GM03348 (cell line): ENCODE data around the gene DISP3.
A peak's percentile ranks its signal among the peaks of the same experiment; 100 is the strongest.

Experiments
- DNase-seq: peaks from one replicate; pipeline ENCODE4 v3.0.0; 2012; ENCODE audit warnings: low spot score

The DISP3 gene

DNA sequence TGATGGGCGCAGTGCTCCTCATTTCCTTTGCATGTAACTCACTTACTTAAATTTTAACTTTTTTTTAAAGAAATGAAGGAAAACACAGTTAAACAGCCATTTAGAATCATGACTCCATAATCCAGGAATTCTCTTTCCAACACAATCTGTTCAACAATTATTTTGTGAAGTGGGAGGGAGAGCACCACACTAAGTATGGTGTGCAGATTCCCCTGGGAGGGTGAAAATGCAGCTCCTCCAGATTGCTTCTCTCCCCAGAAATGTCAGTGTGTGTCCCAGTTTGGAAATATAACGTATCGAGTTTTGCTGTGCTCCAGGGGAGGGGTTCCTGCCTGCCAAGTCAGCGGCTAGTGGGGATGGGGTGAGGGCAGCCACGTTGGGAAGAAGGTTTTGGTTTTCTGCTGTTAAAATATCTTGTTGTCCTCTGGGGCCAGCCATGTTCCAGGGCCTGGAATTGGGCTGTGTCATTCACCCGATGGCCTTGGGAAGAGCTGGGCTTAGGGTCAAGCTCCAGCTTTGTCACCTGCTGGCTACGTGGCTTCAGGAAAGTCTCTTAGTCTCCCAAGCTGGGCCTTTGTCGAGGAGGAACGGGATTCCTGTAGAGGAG is 17.3 kb upstream of the DISP3 start:
- DNase-seq = no peak

- DNase-seq = no peak
Observed at GRCh38 chr1:11462224-11462923, 16.6 kb upstream of the DISP3 start.

GRCh38 chr1:11463177-11463576 is 15.8 kb upstream of the DISP3 start:
- DNase-seq = no peak

- DNase-seq = no peak
Observed at GRCh38 chr1:11465307-11465706, 13.6 kb upstream of the DISP3 start.

- no peak for DNase-seq
Observed at GRCh38 chr1:11466416-11466815, 12.5 kb upstream of the DISP3 start.

DNA sequence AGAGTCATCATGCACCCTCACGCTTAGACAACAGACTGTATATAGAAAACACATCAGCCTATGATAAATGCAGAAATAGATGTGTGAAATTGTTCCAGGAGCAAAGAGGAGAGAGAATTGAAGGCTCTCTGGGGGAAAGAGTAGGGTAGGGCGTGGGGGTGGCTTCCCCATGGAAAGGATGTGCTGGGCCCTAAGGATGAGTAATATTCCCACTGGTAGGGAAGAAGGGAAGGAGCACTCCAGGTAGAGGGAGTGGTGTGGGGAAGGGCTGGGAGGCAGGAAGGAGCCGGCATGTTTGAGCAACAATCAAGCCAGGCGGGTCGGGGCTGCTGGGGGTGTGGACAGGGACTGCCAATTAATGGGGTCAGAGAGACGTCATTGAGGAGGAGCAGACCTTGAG is 10.1 kb upstream of the DISP3 start:
- DNase-seq = no peak

GRCh38 chr1:11470912-11471311 is 8.0 kb upstream of the DISP3 start:
- no peak for DNase-seq

- no peak for DNase-seq
Observed at GRCh38 chr1:11471473-11471872, 7.5 kb upstream of the DISP3 start.

- DNase-seq = no peak
Observed at GRCh38 chr1:11472284-11472683, 6.7 kb upstream of the DISP3 start.

GRCh38 chr1:11472741-11473140 is 6.2 kb upstream of the DISP3 start:
- DNase-seq = no peak

DNA sequence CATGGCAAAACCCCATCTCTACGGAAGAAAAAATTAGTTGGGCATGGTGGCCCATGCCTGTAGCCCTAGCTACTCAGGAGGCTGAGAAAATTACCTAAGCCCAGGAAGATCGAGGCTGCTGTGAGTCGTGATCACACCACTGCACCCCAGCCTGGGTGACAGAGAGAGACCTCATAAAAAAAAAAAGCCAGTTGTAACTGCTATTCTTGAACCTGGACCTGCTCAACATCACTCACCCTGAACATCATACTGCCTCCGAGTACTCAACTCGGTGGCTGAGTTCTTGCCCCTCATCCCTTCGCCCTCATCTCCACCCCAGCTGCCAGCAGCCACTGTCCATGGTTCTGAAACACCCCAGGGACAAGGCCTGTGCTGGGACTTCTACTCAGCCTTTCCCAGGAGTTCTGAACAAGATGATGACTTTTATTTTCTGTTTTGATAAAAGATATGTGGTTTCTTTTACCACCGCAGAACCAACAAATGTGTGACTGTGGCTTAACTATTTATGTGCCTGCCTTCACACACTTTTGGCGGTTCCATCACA is 5.4 kb upstream of the DISP3 start:
- peak; percentile 27 for DNase-seq

DNA sequence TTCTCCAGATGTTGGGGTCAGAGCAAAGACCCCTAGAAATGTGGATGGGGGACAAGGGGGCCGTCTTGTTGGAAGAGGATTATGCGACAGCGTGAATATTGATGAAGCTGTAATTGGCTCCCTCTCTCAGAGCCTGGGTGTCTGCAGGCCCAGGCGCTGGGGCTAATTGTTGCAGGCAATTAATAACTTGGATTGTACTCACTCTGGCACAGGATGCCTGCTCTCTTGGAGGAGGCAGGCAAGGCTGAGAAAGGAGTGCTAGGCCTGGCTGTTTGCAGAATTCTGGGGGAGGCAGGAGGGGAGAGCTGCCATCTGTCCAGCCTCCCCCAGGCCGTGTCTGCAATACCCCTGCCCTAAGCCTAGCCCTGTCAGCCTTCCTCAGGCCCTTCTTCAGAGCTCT is 4.1 kb upstream of the DISP3 start:
- DNase-seq = no peak

DNA sequence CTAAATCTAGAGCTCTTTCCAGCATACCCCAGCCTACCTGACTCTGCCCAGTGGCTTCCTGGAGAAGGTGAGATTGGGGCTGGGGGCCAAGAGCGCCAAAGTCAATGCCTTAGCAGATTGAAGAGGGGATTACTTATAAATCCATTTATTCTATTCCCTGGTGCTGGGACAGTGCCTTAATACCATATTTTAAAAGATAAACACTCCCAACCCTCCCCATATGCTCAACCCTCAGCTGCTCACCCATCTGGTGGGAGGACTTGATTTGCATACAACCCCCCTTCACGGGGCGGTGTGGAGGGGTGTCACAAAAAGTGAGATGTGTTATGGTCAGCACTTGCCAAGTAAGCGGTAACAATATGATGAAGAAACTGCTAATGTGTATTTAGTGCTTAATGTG is 3.2 kb upstream of the DISP3 start:
- DNase-seq = no peak

DNA sequence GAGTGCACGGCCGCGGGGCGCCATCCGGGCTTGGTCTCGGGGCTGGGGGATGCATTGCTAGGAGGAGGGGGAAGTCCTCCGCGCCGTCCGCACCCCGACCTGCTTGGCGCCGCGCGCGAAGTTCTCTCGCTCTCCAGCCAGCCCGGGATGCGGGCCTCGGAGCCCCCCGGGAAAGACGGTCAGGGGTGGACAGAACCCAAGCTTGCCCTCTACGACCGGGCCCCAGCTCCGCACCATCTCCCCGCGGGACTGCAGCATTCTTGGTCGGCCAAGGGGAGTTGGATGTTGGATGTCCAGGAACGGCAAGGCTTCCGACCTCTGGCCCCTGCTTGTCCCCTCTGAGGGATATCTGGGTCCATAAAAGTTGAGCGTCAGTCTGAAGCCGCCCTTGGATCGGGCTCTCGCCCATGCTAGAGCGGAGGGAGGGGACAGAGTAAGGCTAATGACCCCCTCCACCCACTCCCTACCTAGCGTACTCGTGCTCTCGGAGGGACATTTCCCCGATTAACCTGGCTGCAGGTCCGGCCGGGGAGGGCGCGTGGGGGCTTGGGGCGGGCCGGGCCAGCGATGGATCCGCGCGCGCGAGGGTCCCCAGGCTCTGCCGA is 522 bp downstream of the DISP3 start:
- no peak for DNase-seq

DNA sequence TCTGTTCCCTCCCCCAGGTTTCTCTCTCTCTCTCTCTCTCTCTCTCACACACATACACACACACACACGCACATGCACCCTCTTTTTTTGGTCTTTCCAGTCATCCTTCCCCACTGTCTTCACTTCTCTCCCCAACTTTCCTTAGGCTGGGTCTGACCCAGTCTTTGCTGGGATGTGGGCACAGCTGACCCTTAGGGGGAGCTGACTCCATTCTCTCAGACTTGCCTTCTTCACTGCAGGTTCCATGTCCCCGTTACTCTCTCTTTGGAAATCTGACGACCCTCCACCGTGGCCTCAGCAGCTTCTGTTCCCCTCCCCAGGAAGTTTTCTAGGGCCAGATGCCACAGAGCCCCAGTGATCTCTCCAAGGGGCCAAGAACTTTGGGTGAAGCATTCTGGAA is 2.1 kb downstream of the DISP3 start:
- DNase-seq = no peak

GRCh38 chr1:11482198-11482597 is 3.2 kb downstream of the DISP3 start:
- no peak for DNase-seq

GRCh38 chr1:11482701-11483479 is 3.9 kb downstream of the DISP3 start:
- no peak for DNase-seq

DNA sequence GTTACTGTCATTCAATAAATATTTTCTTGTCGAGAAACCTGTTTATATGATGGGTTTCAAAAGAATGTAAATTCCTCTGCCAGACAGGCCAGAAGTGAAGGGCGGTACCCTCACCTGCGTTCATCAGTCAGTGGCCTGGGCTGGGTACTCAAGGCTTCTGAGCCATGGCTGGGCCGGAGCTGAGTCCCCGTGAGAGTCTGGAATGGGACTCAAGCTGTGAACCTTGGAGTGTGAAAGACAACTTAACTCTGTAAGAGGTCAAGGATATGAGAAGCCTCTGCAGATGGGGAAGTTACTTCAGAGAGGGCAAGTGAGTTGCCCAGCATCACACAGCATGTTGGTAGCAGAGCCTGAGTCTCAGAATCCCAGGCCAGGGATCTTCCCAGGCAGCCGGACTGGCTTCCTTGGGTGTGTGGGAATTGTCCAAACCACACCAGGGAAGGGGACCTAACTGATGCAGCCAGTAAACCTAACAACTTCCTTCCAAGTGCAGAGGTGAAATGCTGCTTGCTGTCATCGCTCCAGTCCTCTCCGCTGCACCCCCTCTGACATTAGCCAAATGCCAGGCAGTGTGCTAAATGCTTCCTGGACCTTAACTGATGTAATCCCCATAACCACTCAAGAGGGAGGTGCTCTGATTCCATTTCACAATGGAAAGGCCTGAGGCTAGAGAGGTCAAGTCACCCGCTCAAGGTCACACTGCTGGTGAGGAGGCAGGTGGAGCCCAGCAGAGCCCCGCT is 4.8 kb downstream of the DISP3 start:
- DNase-seq = no peak

- DNase-seq = no peak
Observed at GRCh38 chr1:11484321-11484655, 5.3 kb downstream of the DISP3 start.

- no peak for DNase-seq
Observed at GRCh38 chr1:11485191-11485590, 6.2 kb downstream of the DISP3 start.

- DNase-seq = no peak
Observed at GRCh38 chr1:11486231-11487009, 7.5 kb downstream of the DISP3 start.
